ENCODE results near the gene DST.
"Not testable (repeated sequence)": the region's sequence is repeated elsewhere in the genome, so short reads cannot be mapped to it uniquely, and the experiment has no call there.

Gene DST

GRCh38 chr6:56570413-56571359, 72.0 kb downstream of the DST start:
- DNase-seq: peak; percentile 32 to 75

GRCh38 chr6:56567501-56567900, 75.2 kb downstream of the DST start:
- no peak for DNase-seq

- not testable (repeated sequence) for DNase-seq
These were observed 80.0 kb downstream of the DST start for GRCh38 chr6:56562730-56563129.

- no peak for DNase-seq
These were observed 85.7 kb downstream of the DST start for GRCh38 chr6:56556751-56557540.

GRCh38 chr6:56555438-56555872, 87.2 kb downstream of the DST start:
- no peak for DNase-seq

GRCh38 chr6:56552187-56553130, 90.2 kb downstream of the DST start:
- DNase-seq: no peak

GRCh38 chr6:56551409-56552120, 91.1 kb downstream of the DST start:
- DNase-seq: no peak

- DNase-seq: no peak
These were observed 92.4 kb downstream of the DST start for GRCh38 chr6:56550301-56550700.

- peak; percentile 30 to 31 for DNase-seq
These were observed 93.7 kb downstream of the DST start for GRCh38 chr6:56549014-56549413.

- no peak for DNase-seq
These were observed 95.0 kb downstream of the DST start for GRCh38 chr6:56547687-56548086.

- peak; percentile 89 to 93 for DNase-seq
These were observed 100.0 kb downstream of the DST start for GRCh38 chr6:56542364-56543331.

- no peak for DNase-seq
These were observed 100.8 kb downstream of the DST start for GRCh38 chr6:56541741-56542360.

GRCh38 chr6:56541030-56541600, 101.6 kb downstream of the DST start:
- DNase-seq: no peak

- DNase-seq: peak; percentile 8 to 24
These were observed 102.3 kb downstream of the DST start for GRCh38 chr6:56540232-56541029.

GRCh38 chr6:56539527-56540105, 103.1 kb downstream of the DST start:
- no peak for DNase-seq

- DNase-seq: no peak
These were observed 103.8 kb downstream of the DST start for GRCh38 chr6:56538851-56539250.

GRCh38 chr6:56537223-56537770, 105.4 kb downstream of the DST start:
- no peak for DNase-seq

GRCh38 chr6:56536536-56536935, 106.2 kb downstream of the DST start:
- DNase-seq: no peak

All from Kasumi-1 (cell line).